ENCODE data around the gene EFTUD2. TPM values are rescaled to one million over a fixed set of nuclear protein-coding genes. Genes with fewer than 3 reads are reported as not detected.

EFTUD2 gene
- total and polyA plus RNA-seq, 2 of the 4 experiments (the other 2 are of a cell fraction), result 72.5 to 126 TPM

DNA sequence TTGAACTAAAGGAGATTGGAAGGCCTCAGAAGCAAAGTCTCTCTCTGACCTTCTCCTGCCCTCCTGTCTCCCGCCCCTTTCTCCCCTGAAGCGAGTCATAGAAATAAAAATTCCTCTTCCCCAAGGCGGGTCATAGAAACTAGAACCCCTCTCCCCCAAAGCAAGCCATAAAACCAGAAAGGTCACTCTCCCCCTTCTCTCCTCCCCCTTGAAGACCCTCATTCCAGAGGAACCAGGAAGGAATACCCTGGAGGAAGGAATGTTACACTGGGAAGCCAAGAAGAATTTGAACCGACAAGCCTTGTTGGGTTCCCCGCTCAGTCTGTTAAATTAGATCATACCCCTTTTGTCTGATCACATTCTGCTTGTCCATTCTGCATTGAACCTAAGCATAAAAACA lies 66.4 kb downstream of the EFTUD2 start:
- WGBS, 2 experiments (ENCODE audit: extremely low coverage in 2 of 2, insufficient read length in 1 of 2), result 76% methylated on average over 2 of the region's 5 CpGs; no CpG with 5 or more reads in 1 of the 2 experiments
- CTCF ChIA-PET, result interaction anchor here (1.0 kb wide), 1 partner anchor 38 kb away, joined by 3 read pairs; no protein-coding TSS in a partner anchor
- dilution Hi-C loops (cut with HindIII; ENCODE audit: low sequenced_read_pairs, unreplicated experiment), result no loop called here

More for the DNA sequence above, 66.4 kb downstream of the EFTUD2 start:
- intact Hi-C loops (cut with micrococcal nuclease) (no loop called here), in situ Hi-C loops (cut with MboI; ENCODE audit: low sequenced_read_pairs) (no loop called here)
- H3K4me2 ChIP-seq (ENCODE audit: low read depth, low read length), result no peak overlapping the region
- H2AK9ac ChIP-seq (replicated peaks; ENCODE audit: low read depth, low read length, poor library complexity), result no peak overlapping the region
- no peak overlapping the region for H3K27ac ChIP-seq (ENCODE audit: insufficient read depth, low read length)
- no peak overlapping the region for H3K4ac ChIP-seq (ENCODE audit: low read depth, low read length)
- H3K27me3 ChIP-seq (ENCODE audit: control insufficient read depth, insufficient read depth, low read length), result no peaks in the 10 kb centered on the region
- H3K9me1 ChIP-seq (ENCODE audit: insufficient read depth, low read length), result no peaks in the 10 kb centered on the region
- ATAC-seq (ENCODE audit: low read depth) (no peak), DNase-seq (no peak)
- H3K18ac ChIP-seq (ENCODE audit: low read depth, low read length), result no peak overlapping the region
- no peak overlapping the region for H2BK15ac ChIP-seq (ENCODE audit: low read depth, low read length)
- no peak overlapping the region for H3K14ac ChIP-seq (replicated peaks; ENCODE audit: low read depth, low read length)
- H3K4me3 ChIP-seq (ENCODE audit: insufficient read depth, low read depth, low read length), result no peak overlapping the region
- H2BK5ac ChIP-seq (ENCODE audit: low read depth, low read length, poor library complexity, severe bottlenecking), result no peak overlapping the region
- no peak for TF ChIP-seq RCOR1 (IDR thresholded peaks at IDR 0.05; ENCODE audit: insufficient replicate concordance, low read length)
- TF ChIP-seq RAD21 (IDR thresholded peaks at IDR 0.05; ENCODE audit: low read length), result no peak
- TF ChIP-seq, protein P1, sequence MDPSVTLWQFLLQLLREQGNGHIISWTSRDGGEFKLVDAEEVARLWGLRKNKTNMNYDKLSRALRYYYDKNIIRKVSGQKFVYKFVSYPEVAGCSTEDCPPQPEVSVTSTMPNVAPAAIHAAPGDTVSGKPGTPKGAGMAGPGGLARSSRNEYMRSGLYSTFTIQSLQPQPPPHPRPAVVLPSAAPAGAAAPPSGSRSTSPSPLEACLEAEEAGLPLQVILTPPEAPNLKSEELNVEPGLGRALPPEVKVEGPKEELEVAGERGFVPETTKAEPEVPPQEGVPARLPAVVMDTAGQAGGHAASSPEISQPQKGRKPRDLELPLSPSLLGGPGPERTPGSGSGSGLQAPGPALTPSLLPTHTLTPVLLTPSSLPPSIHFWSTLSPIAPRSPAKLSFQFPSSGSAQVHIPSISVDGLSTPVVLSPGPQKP (IDR thresholded peaks at IDR 0.05; ENCODE audit: borderline replicate concordance, low read depth, low read length), result no peak
- TF ChIP-seq RFX5 (IDR thresholded peaks at IDR 0.05; ENCODE audit: low read depth, low read length), result no peak
- TF ChIP-seq SMC3 (IDR thresholded peaks at IDR 0.05; ENCODE audit: low read depth, low read length), result no peak
- TF ChIP-seq MXI1 (IDR thresholded peaks at IDR 0.05; ENCODE audit: borderline replicate concordance, low read depth, low read length), result no peak
- TF ChIP-seq MAZ (IDR thresholded peaks at IDR 0.05; ENCODE audit: borderline replicate concordance, low read depth, low read length), result no peak
- TF ChIP-seq, protein P2, sequence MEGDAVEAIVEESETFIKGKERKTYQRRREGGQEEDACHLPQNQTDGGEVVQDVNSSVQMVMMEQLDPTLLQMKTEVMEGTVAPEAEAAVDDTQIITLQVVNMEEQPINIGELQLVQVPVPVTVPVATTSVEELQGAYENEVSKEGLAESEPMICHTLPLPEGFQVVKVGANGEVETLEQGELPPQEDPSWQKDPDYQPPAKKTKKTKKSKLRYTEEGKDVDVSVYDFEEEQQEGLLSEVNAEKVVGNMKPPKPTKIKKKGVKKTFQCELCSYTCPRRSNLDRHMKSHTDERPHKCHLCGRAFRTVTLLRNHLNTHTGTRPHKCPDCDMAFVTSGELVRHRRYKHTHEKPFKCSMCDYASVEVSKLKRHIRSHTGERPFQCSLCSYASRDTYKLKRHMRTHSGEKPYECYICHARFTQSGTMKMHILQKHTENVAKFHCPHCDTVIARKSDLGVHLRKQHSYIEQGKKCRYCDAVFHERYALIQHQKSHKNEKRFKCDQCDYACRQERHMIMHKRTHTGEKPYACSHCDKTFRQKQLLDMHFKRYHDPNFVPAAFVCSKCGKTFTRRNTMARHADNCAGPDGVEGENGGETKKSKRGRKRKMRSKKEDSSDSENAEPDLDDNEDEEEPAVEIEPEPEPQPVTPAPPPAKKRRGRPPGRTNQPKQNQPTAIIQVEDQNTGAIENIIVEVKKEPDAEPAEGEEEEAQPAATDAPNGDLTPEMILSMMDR (conservative IDR thresholded peaks at IDR 0.05; ENCODE audit: low read depth, low read length), result no peak
- TF ChIP-seq CEBPB (IDR thresholded peaks at IDR 0.05; ENCODE audit: low read depth, low read length), result no peak
- TF ChIP-seq CHD1 (IDR thresholded peaks at IDR 0.05; ENCODE audit: low read depth, low read length), result no peak
- no peak for TF ChIP-seq FOS (IDR thresholded peaks at IDR 0.05; ENCODE audit: low read depth, low read length)
- TF ChIP-seq, protein P3, sequence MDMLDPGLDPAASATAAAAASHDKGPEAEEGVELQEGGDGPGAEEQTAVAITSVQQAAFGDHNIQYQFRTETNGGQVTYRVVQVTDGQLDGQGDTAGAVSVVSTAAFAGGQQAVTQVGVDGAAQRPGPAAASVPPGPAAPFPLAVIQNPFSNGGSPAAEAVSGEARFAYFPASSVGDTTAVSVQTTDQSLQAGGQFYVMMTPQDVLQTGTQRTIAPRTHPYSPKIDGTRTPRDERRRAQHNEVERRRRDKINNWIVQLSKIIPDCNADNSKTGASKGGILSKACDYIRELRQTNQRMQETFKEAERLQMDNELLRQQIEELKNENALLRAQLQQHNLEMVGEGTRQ (IDR thresholded peaks at IDR 0.05; ENCODE audit: low read depth, low read length), result no peak
- TF ChIP-seq MAFK (IDR thresholded peaks at IDR 0.05; ENCODE audit: low read depth, low read length), result no peak
- H2BK20ac ChIP-seq (ENCODE audit: low read depth, low read length), result no peak overlapping the region
- no peak overlapping the region for H2AK5ac ChIP-seq (ENCODE audit: low read depth, low read length)
- peaks cover 6 to 8% of the 10 kb centered on the region in 2 experiments; a peak in 2 of 4 replicates for H3K79me1 ChIP-seq (ENCODE audit: low read depth in 1 of 2, low read length in 2 of 2)
- no peak overlapping the region for H3K56ac ChIP-seq (ENCODE audit: extremely low read depth, insufficient read depth, low read length)
- H3K36me3 ChIP-seq (ENCODE audit: control insufficient read depth, insufficient read depth, low read length), result no peaks in the 10 kb centered on the region
- H4K8ac ChIP-seq (ENCODE audit: low read depth in 2 of 2, low read length in 2 of 2), result no peak overlapping the region
- H2AFZ ChIP-seq (replicated peaks; ENCODE audit: low read length, poor library complexity), result no peak overlapping the region
- no peak overlapping the region for H2BK120ac ChIP-seq (ENCODE audit: low read depth, low read length)
- BruUV-seq (replicated peaks), result no TSS peak
- no peak overlapping the region for H4K91ac ChIP-seq (ENCODE audit: insufficient read depth, low read depth, low read length)
- H3K23ac ChIP-seq (ENCODE audit: low read depth, low read length), result no peak overlapping the region
- no peaks in the 10 kb centered on the region for H3K4me1 ChIP-seq (ENCODE audit: control insufficient read depth, insufficient read depth, low read length)
- no peak overlapping the region for H4K5ac ChIP-seq (ENCODE audit: low read depth, low read length)
- no peaks in the 10 kb centered on the region for H3K9me3 ChIP-seq (ENCODE audit: control insufficient read depth, insufficient read depth, low read length)
- H3K9ac ChIP-seq (ENCODE audit: low read depth, low read length), result no peak overlapping the region
- POLR2A ChIA-PET (ENCODE audit: unreplicated experiment), result no interaction called here
- H4K20me1 ChIP-seq (ENCODE audit: insufficient read depth, low read length), result no peaks in the 10 kb centered on the region

All from IMR-90 (cell line).